Body of pancreas (tissue), 4 donors: ENCODE data around the gene JOSD2.

Experiments used
- CTCF ChIP-seq, 7 experiments: fragments of 450-650 bp in 4 of 7; fragments of 200-600 bp in 3 of 7; sonication (generic) in 3 of 7; IDR thresholded peaks; one replicate each; pipeline ENCODE4 v1.5.1; 2016 to 2019; ENCODE audit warnings: antibody characterized with exemption in 7 of 7
- POLR2A ChIP-seq, 3 donors: fragments of 450-650 bp; IDR thresholded peaks; one replicate each; pipeline ENCODE4 v1.6.1; 2016; ENCODE audit warnings: antibody characterized with exemption in 3 of 3, mild to moderate bottlenecking in 2 of 3

DNA sequence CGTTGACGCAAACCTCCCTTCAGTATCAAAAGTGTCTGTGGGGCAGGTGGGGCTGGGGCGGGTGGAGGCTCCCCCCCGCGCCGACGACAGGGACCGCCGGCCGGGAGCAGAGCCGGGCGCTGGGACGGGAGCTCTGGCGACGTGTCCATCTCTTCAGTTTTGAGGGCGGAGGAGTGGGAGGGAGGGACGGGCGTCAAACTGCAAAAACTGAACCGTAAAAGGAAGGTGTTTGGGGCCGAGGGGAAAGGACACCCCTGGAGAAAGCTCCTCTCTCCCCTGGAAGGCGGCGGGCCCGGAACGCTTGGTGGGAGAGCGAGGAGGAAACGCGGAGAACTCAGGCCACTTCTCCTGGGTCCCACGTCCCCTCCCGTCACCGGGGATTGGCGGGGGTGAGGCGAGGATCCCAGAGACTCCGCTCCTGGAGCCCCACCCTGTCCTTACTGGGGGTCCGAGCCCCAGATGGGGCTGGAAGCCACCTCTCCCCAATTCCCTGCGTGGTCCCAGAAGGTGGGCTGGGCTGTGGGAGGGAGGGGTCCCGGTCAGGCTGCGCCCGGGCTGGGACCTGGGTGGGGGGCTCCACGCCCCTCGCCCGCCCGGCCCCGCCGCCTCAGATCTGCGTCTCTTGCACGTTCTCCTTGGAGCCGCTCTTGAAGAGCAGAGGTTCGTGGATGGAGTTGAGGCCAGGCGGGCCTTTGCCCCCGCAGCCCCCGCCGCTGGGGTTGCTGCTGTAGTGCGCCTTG, 6.1 kb upstream of the JOSD2 start:
- no peak for TF ChIP-seq CTCF (IDR thresholded peaks at IDR 0.05)
- TF ChIP-seq POLR2A (IDR thresholded peaks at IDR 0.05) = no peak
